Natural killer cell (primary cell): ENCODE results near the gene NAALADL2. TPM values are rescaled to one million over a fixed set of nuclear protein-coding genes. Genes with fewer than 3 reads are reported as not detected.
"Not testable (repeated sequence)": the region's sequence is repeated elsewhere in the genome, so short reads cannot be mapped to it uniquely, and the experiment has no call there.

Experiments used
- ATAC-seq, 3 donors: fragments of 150-1000 bp in 2 of 3; fragments of 200-7000 bp in 1 of 3; cut with Tn5 transposase; 1 replicate in 1 of 3; 2 replicates in 2 of 3; pipeline ENCODE4 v1.10.0; 2021; ENCODE audit warnings: mild to moderate bottlenecking in 2 of 3, moderate library complexity in 2 of 3
- DNase-seq, 2 donors: peaks; one replicate each; pipeline versions ENCODE4 v3.0.0 to v3.0.0-alpha.2; 2013 to 2021; ENCODE audit warnings: mixed read lengths in 1 of 2
- H3K27ac ChIP-seq: one replicate; pipeline ENCODE4 v1.5.1; 2013; ENCODE audit warnings: mild to moderate bottlenecking, low read length
- H3K27me3 ChIP-seq: one replicate; pipeline ENCODE4 v1.6.1; 2013; ENCODE audit warnings: low read length; ENCODE audit not compliant: control insufficient read depth, insufficient read depth
- H3K36me3 ChIP-seq: one replicate; pipeline ENCODE4 v1.6.1; 2013; ENCODE audit warnings: low read length; ENCODE audit not compliant: control insufficient read depth, insufficient read depth
- H3K4me1 ChIP-seq: one replicate; pipeline ENCODE4 v1.6.1; 2013; ENCODE audit warnings: low read length; ENCODE audit not compliant: control insufficient read depth, insufficient read depth
- H3K4me3 ChIP-seq: one replicate; pipeline ENCODE4 v1.5.1; 2013; ENCODE audit warnings: low read length
- H3K9me3 ChIP-seq: one replicate; pipeline ENCODE4 v1.6.1; 2013; ENCODE audit warnings: low read length; ENCODE audit not compliant: control insufficient read depth, insufficient read depth
- H3K27ac Mint-ChIP-seq, 2 donors: one replicate each; pipeline ENCODE4 v1.8.0; 2022; ENCODE audit warnings: mild to moderate bottlenecking in 2 of 2, mixed read lengths in 2 of 2, moderate library complexity in 1 of 2
- H3K27me3 Mint-ChIP-seq, 2 donors: one replicate each; pipeline ENCODE4 v1.8.0; 2022; ENCODE audit warnings: low read depth in 2 of 2, mixed read lengths in 2 of 2
- H3K36me3 Mint-ChIP-seq: one replicate; pipeline ENCODE4 v1.8.0; 2022; ENCODE audit warnings: mixed read lengths
- H3K4me1 Mint-ChIP-seq, 2 donors: one replicate each; pipeline ENCODE4 v1.8.0; 2022; ENCODE audit warnings: mixed read lengths in 2 of 2
- H3K4me3 Mint-ChIP-seq: one replicate; pipeline ENCODE4 v1.8.0; 2022; ENCODE audit warnings: mild to moderate bottlenecking, moderate library complexity, mixed read lengths
- H3K9me3 Mint-ChIP-seq, 2 donors: one replicate each; pipeline ENCODE4 v1.8.0; 2022; ENCODE audit warnings: mixed read lengths in 2 of 2
- CTCF ChIP-seq: fragments of 200-600 bp; IDR thresholded peaks from one replicate; pipeline ENCODE4 v1.8.0; 2022; ENCODE audit warnings: antibody characterized with exemption
- WGBS: methylation state at CpG from one replicate; pipeline ENCODE4 v1.1.7; 2013; ENCODE audit warnings: missing lambda C conversion rate; ENCODE audit not compliant: insufficient coverage; 5-methylcytosine and 5-hydroxymethylcytosine counted together
- intact Hi-C: fragments of 100-400 bp; cut with micrococcal nuclease; formaldehyde crosslinking; loops from one replicate; pipeline ENCODE4 v1.14.2; 2022
- total RNA-seq, 4 donors: library from RNA; stranded (reverse); fragments of 120-200 nt in 1 of 4; gene quantifications; one replicate each; pipeline versions ENCODE4 v1.2.3 to v1.2.4, GENCODE V29; 2013 to 2022

The NAALADL2 gene
- total RNA-seq, 3 donors from 2014 or later (not counting 1 experiment from before 2014, with no cell fraction given), result not detected

DNA sequence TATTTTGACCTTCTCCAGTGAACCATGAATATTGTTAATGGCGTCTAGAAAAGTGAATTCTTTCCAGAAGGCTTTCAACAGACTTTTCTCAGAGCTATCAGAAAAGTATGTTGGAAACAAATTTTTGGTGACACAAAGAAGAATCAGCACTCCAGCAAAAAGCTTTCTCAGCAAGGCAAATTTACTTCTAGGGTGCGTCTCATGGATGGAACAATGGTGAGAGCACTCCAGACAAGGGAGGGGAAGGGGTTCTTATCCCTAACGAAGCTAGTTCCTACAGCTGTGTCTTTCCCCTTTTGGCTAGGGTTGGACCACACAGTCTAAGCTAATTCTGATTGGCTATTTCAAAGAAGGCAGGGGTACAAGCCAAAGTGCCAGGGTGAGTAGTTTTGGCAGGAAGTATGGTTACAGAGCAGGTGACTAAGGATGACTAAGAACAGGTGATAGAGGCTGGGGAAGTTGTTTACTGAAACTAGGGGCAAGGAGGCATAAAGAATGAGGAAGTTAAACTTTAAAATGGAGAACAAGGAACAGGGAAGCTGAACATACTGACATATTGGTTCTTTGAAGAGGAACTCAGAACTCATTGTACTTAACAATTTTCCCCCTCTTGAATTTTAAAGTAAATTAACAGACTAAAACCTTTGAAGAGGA, 959.8 kb downstream of the NAALADL2 start:
- DNase-seq (no peak), ATAC-seq (no peak)
- peaks cover 20 to 32% of the 10 kb centered on the region in 2 donors for H3K9me3 Mint-ChIP-seq
- no peak overlapping the region for H3K27ac Mint-ChIP-seq
- no peaks in the 10 kb centered on the region for H3K4me1 Mint-ChIP-seq
- Histone ChIP-seq H3K4me1 (no peaks in the 10 kb centered on the region), H3K4me3 (no peak overlapping the region), H3K27ac (no peak overlapping the region), H3K36me3 (no peaks in the 10 kb centered on the region), H3K9me3 (peaks cover 7% of the 10 kb centered on the region), H3K27me3 (no peaks in the 10 kb centered on the region)
- WGBS, result 77% methylated on average over 2 of the region's 3 CpGs
- H3K36me3 Mint-ChIP-seq, result peaks cover 19% of the 10 kb centered on the region
- H3K27me3 Mint-ChIP-seq, result no peaks in the 10 kb centered on the region
- no peak overlapping the region for H3K4me3 Mint-ChIP-seq
- intact Hi-C loops, result no loop called here
- TF ChIP-seq CTCF, result no peak

DNA sequence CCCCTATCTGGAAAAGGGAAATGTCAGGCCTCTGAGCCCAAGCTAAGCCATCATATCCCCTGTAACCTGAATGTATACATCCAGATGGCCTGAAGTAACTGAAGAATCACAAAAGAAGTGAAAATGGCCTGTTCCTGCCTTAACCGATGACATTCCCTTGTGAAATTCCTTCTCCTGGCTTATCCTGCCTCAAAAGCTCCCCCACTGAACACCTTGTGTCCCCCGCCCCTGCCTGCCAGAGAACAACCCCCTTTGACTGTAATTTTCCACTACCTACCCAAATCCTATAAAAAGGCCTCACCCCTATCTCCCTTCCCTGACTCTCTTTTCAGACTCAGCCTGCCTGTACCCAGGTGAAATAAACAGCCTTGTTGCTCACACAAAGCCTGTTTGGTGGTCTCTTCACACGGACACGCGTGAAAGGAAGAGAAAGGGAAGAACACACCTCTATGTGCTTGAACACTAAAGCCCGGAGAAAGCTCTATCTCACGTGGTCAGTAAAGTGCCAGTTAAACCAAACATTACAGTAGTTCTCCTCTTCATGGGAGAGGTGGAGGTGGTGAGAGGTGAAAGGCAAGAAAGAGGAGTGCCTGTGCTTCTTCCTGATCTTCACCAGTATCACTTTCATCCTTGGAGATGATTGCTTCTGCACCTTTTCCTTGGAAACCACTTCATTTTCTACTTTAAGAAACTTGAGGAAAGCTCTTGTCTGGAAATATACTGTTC, 963.8 kb downstream of the NAALADL2 start:
- 95% methylated on average over 5 of the region's 7 CpGs for WGBS
- H3K4me1 ChIP-seq, H3K27me3 ChIP-seq, H3K27me3 Mint-ChIP-seq, DNase-seq, ATAC-seq, H3K27ac ChIP-seq, H3K4me1 Mint-ChIP-seq, H3K27ac Mint-ChIP-seq, H3K4me3 Mint-ChIP-seq, H3K4me3 ChIP-seq, H3K9me3 ChIP-seq, H3K36me3 ChIP-seq, intact Hi-C loops: not testable (repeated sequence)
- Mint-ChIP-seq H3K36me3 (peaks cover 19% of the 10 kb centered on the region), H3K9me3 (peaks cover 13 to 38% of the 10 kb centered on the region in 2 donors)

DNA sequence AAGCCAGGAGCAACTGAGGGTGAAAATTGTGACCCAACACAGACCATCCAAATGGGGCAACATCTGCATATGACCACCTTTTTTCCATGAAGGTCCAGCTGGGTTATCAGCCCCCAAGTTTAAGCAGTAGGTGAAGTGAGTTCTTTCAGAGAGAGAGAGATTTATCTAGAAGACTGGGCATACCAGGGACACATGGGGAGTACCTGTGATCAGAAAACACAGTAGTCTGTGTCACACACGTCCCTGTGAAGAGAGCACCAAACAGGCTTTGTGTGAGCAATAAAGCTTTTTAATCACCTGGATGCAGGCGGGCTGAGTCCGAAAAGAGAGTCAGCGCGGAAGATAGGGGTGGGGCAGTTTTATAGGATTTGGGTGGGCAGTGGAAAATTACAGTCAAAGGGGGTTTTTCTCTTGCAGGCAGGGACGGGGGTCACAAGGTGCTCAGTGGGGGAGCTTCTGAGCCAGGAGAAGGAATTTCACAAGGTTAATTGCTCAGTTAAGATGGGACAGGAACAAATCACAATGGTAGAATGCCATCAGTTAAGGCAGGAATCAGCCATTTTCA, 966.0 kb downstream of the NAALADL2 start:
- H3K27me3 ChIP-seq, DNase-seq, H3K27ac ChIP-seq, H3K4me1 Mint-ChIP-seq, H3K36me3 Mint-ChIP-seq, H3K4me1 ChIP-seq, H3K36me3 ChIP-seq, H3K27me3 Mint-ChIP-seq, H3K4me3 ChIP-seq, intact Hi-C loops, H3K4me3 Mint-ChIP-seq, H3K9me3 ChIP-seq, ATAC-seq, H3K27ac Mint-ChIP-seq: not testable (repeated sequence)
- peaks cover 11 to 31% of the 10 kb centered on the region in 2 donors for H3K9me3 Mint-ChIP-seq
- 94% methylated on average over 6 of the region's 6 CpGs for WGBS

DNA sequence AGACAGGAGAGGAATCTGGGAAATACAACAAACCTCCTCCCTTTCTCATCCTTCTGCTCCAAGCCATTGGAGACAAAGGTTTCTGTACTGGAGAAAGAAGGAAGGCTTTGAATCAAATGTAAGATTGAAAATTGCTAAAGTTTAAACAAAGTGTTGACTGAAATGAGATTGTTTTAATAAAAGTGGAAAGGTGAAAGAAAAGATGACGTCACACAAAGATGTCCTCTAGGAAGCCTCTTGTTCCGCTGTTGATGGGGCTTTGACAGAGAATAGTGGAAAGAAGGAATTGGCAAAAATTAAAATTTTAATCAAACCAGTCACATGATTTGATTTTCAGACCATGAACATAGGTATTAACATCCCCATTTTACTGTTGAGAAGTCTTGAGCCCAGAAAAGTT, 967.6 kb downstream of the NAALADL2 start:
- no peak overlapping the region for H3K4me3 Mint-ChIP-seq
- WGBS, result 93% methylated on average over 2 of the region's 2 CpGs
- DNase-seq, result no peak

DNA sequence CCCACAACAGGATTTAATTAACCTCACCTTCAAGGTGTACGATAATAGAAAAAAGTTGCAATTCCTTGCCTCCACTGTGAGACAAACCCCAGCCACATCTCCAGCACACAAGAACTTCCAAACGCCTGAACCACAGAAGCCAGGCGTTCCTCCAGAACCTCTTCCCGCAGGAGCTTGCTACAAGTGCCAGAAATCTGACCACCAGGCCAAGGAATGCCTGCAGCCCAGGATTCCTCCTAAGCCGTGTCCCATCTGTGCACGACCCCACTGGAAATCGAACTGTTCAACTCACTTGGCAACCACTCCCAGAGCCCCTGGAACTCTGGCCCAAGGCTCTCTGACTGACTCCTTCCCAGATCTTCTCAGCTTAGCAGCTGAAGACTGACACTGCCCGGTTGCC, 970.7 kb downstream of the NAALADL2 start:
- ATAC-seq, result not testable (repeated sequence)

More for the DNA sequence above, 967.6 kb downstream of the NAALADL2 start:
- no peak overlapping the region for H3K27ac ChIP-seq
- no peaks in the 10 kb centered on the region for H3K4me1 Mint-ChIP-seq
- no peaks in the 10 kb centered on the region for H3K36me3 ChIP-seq
- no peaks in the 10 kb centered on the region for H3K36me3 Mint-ChIP-seq
- H3K27me3 Mint-ChIP-seq, result no peaks in the 10 kb centered on the region
- H3K4me3 ChIP-seq, result no peak overlapping the region
- peaks cover 6 to 23% of the 10 kb centered on the region in 2 donors for H3K9me3 Mint-ChIP-seq
- no peak for ATAC-seq
- no peak for TF ChIP-seq CTCF
- no peak overlapping the region for H3K27ac Mint-ChIP-seq
- intact Hi-C loops, result no loop called here
- H3K27me3 ChIP-seq, result no peaks in the 10 kb centered on the region
- no peaks in the 10 kb centered on the region for H3K4me1 ChIP-seq
- H3K9me3 ChIP-seq, result no peaks in the 10 kb centered on the region

GRCh38 chr3:175835763-175836162, 976.6 kb downstream of the NAALADL2 start:
- DNase-seq, intact Hi-C loops, H3K27ac Mint-ChIP-seq, H3K36me3 Mint-ChIP-seq, H3K9me3 Mint-ChIP-seq, H3K27me3 Mint-ChIP-seq, H3K4me1 Mint-ChIP-seq, H3K27me3 ChIP-seq, ATAC-seq, H3K27ac ChIP-seq, H3K9me3 ChIP-seq, H3K4me3 Mint-ChIP-seq, H3K4me1 ChIP-seq, H3K36me3 ChIP-seq, H3K4me3 ChIP-seq: not testable (repeated sequence)
- WGBS, result 82% methylated on average over 6 of the region's 6 CpGs

More for the DNA sequence above, 970.7 kb downstream of the NAALADL2 start:
- intact Hi-C loops, H3K4me1 ChIP-seq, H3K27ac Mint-ChIP-seq, DNase-seq, H3K27me3 ChIP-seq, H3K36me3 Mint-ChIP-seq, H3K4me1 Mint-ChIP-seq, H3K4me3 Mint-ChIP-seq, H3K4me3 ChIP-seq, H3K27me3 Mint-ChIP-seq, H3K36me3 ChIP-seq, H3K9me3 ChIP-seq, H3K27ac ChIP-seq: not testable (repeated sequence)
- 87% methylated on average over 8 of the region's 8 CpGs for WGBS
- peaks cover 2 to 12% of the 10 kb centered on the region in 2 donors for H3K9me3 Mint-ChIP-seq
